ENCODE results near the gene TMEM39A.

The TMEM39A gene

DNA sequence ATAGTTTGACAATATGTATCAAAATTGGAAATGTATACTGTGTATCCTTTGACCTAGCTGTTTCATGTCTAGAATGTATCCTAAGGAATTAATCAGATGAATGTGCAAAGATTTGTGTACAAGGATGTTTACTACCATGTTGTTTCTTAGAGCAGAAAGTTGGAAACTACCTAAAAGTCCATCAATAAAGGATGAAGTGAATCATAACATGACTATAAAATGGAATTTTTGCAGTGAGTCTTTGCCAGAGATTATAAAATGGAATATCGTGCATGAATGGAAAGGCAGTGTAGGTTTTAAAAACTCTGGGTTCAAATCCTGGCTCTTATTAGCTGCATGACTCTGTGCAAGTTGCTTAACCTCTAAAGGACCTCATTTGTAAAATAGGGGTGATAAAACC is 19.7 kb upstream of the TMEM39A start:
- Histone ChIP-seq H3K27ac (no peak overlapping the region), H3K36me3 (peaks cover 23 to 70% (median 40%) of the 10 kb centered on the region in 3 donors), H3K4me1 (no peaks in the 10 kb centered on the region), H3K27me3 (no peaks in the 10 kb centered on the region), H3K4me3 (no peak overlapping the region), H3K9me3 (no peaks in the 10 kb centered on the region)
- intact Hi-C loops (cut with DNase I; ENCODE audit: low total_unique reads) = no loop called here
- no peak for DNase-seq
- TF ChIP-seq, protein P1, sequence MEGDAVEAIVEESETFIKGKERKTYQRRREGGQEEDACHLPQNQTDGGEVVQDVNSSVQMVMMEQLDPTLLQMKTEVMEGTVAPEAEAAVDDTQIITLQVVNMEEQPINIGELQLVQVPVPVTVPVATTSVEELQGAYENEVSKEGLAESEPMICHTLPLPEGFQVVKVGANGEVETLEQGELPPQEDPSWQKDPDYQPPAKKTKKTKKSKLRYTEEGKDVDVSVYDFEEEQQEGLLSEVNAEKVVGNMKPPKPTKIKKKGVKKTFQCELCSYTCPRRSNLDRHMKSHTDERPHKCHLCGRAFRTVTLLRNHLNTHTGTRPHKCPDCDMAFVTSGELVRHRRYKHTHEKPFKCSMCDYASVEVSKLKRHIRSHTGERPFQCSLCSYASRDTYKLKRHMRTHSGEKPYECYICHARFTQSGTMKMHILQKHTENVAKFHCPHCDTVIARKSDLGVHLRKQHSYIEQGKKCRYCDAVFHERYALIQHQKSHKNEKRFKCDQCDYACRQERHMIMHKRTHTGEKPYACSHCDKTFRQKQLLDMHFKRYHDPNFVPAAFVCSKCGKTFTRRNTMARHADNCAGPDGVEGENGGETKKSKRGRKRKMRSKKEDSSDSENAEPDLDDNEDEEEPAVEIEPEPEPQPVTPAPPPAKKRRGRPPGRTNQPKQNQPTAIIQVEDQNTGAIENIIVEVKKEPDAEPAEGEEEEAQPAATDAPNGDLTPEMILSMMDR (IDR thresholded peaks at IDR 0.05) = no peak

DNA sequence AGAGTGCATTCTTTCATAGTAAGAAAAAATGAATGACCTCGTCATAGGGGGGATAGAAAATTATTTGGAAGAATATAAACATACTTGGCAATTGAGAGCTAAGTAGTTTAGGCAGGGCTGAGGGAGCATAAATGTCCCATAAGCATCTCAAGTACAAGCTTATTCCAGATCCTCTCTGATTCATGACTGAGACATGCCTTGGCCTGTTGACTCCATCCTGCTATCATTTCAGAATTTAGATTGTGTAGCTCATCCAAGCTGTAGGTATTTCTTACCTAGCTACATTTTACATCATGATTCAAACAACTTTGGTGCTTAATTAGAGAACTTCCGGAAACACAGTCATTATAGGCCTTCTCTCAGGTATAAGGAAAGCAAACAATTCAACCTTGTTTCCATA is 17.7 kb upstream of the TMEM39A start:
- no peak overlapping the region for H3K4me3 ChIP-seq
- intact Hi-C loops (cut with DNase I; ENCODE audit: low total_unique reads) = no loop called here
- no peaks in the 10 kb centered on the region for H3K27me3 ChIP-seq
- H3K9me3 ChIP-seq = no peaks in the 10 kb centered on the region
- H3K27ac ChIP-seq = no peak overlapping the region
- H3K36me3 ChIP-seq = peaks cover 24 to 63% (median 39%) of the 10 kb centered on the region in 3 donors
- TF ChIP-seq, protein P1 (IDR thresholded peaks at IDR 0.05) = no peak
- H3K4me1 ChIP-seq = no peaks in the 10 kb centered on the region
- no peak for DNase-seq

DNA sequence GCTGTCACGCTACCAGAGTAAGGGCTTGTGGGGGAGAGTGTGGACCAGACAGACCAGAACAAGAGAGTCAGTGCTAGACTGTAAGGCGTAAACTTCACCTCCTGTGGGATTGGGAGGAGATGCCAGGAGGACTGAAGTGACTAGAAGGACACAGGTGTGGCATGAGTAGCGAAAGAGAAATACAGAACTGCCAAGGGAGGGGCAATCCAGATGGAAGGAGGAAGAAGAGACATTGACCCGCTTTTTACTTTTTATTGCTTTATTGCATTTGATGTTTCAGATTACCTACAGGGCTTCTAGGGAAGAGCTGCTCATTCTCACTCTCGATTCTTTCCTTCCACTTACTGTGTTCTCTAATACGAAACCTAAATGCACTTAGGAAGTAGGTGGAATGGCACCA is 7.5 kb upstream of the TMEM39A start:
- intact Hi-C loops (cut with DNase I; ENCODE audit: low total_unique reads) = loop anchor here (5.0 kb wide), 1 partner anchor 199 kb away; no protein-coding TSS in a partner anchor
- no peak overlapping the region for H3K4me3 ChIP-seq
- no peak for DNase-seq
- H3K27ac ChIP-seq = no peak overlapping the region
- peaks cover 0 to 24% (median 9%) of the 10 kb centered on the region in 4 donors for H3K4me1 ChIP-seq
- H3K9me3 ChIP-seq = no peaks in the 10 kb centered on the region
- H3K27me3 ChIP-seq = no peaks in the 10 kb centered on the region
- TF ChIP-seq, protein P1 (IDR thresholded peaks at IDR 0.05) = no peak
- peaks cover 20 to 41% (median 23%) of the 10 kb centered on the region in 3 donors for H3K36me3 ChIP-seq

DNA sequence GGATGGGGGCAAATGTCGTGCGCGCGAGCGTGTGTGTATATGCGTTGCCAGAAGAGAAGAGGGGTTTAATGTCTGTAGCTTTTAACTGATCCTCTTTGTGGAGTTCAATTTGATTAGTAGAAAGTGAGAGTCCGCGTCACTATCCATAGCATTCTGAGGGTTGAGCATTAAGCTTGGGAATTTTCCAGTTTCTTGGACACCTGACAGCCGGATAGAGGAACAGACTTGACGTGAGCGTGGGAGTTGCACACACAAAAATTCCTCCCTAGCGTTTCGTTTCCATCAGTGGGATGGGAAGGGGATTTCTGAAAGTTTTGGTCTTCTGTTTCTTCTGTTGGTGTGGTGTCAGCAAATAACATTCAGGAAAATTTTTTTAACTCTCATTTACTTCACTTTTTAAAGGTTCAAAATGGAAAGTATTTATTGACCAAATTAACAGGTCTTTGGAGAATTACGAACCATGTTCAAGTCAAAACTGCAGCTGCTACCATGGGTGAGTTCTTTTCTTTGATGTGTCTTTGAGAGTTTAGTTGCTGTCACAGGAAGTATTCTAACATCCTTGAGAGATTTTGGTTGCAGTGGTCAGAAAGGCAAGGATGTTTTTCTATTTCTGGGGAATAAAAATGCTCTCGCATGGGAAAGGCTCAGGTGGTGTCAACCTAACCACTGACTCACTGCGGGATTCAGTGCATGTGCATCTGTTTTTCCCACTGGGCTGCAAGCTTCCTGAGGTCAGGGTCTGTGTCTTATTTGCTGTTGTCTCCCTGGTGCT is 6.2 kb upstream of the TMEM39A start:
- Histone ChIP-seq H3K27me3 (no peaks in the 10 kb centered on the region), H3K4me1 (peaks cover 0 to 24% (median 9%) of the 10 kb centered on the region in 4 donors), H3K27ac (peak overlapping the region; percentile 69 to 71), H3K9me3 (no peaks in the 10 kb centered on the region), H3K4me3 (peak overlapping the region; percentile 77 to 83), H3K36me3 (peaks cover 11 to 28% (median 14%) of the 10 kb centered on the region in 3 donors)
- TF ChIP-seq, protein P1 (IDR thresholded peaks at IDR 0.05) = no peak
- intact Hi-C loops (cut with DNase I; ENCODE audit: low total_unique reads) = loop anchor here (5.0 to 10.0 kb wide), 2 partner anchors 145 to 197 kb away; no protein-coding TSS in a partner anchor
- DNase-seq = no peak

DNA sequence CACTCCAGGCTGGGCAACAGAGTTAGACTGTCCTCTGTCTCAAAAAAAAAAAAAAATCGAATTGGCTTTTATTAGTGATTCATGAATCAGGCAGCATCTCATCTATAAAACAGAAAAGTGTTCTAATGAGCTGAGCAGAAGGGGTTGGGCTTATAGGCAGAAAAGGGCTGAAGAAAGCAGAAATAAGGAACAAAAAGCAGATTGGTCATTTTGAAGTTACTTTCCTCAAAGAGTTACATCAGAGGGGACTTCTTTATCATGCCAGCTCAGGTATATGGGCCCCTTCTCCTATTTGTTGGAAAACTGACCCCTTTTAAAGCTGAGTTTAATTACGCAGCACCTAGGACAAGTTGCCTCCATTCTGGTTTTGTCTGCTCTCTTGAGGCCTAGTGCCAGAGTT is 4.6 kb upstream of the TMEM39A start:
- Histone ChIP-seq H3K27me3 (no peaks in the 10 kb centered on the region), H3K9me3 (no peaks in the 10 kb centered on the region), H3K4me1 (peaks cover 0 to 31% (median 14%) of the 10 kb centered on the region in 4 donors), H3K4me3 (peak overlapping the region in 1 of 2 donors; percentile 83), H3K36me3 (peaks cover 7 to 13% (median 9%) of the 10 kb centered on the region in 3 donors), H3K27ac (peak overlapping the region in 1 of 2 donors; percentile 71)
- no peak for DNase-seq
- intact Hi-C loops (cut with DNase I; ENCODE audit: low total_unique reads) = loop anchor here (10.0 kb wide), 1 partner anchor 143 kb away; no protein-coding TSS in a partner anchor
- TF ChIP-seq, protein P1 (IDR thresholded peaks at IDR 0.05) = no peak
